Left forelimb (tissue), 1 donor: ENCODE results near the gene PSMD14.

Experiments used
- DNase-seq: peaks from one replicate; pipeline ENCODE4 v3.0.0-alpha.2; 2018; ENCODE audit warnings: low spot score

Gene PSMD14

GRCh38 chr2:161384864-161385263 is 76.6 kb downstream of the PSMD14 start:
- no peak for DNase-seq

DNA sequence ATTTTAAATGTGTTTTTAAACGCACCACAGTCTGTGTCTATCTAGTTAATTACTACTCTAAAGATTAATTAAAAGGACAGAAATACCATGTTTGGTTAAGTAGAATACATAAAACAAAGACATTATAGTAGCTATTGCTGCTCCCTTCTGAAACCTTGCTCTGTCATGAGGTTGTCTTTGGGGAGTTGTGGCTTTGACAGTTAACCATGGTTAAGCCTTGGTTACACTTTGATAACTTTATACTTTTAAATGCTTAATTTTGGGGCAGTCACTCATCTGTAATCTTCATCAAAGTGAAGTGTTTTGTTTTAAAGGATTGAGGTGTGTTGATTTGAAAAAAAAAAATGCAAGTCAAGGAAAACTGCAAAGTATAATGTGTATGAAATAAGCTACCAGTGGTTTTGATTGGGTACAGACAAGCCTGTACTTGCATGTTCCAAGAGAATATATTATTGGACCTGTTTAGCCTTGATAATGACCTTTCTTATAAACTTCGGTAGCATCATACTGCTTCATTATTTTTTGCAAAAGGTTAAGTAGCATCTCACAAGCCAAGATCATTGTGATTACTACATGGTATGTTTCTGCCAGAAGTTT is 78.1 kb downstream of the PSMD14 start:
- no peak for DNase-seq

DNA sequence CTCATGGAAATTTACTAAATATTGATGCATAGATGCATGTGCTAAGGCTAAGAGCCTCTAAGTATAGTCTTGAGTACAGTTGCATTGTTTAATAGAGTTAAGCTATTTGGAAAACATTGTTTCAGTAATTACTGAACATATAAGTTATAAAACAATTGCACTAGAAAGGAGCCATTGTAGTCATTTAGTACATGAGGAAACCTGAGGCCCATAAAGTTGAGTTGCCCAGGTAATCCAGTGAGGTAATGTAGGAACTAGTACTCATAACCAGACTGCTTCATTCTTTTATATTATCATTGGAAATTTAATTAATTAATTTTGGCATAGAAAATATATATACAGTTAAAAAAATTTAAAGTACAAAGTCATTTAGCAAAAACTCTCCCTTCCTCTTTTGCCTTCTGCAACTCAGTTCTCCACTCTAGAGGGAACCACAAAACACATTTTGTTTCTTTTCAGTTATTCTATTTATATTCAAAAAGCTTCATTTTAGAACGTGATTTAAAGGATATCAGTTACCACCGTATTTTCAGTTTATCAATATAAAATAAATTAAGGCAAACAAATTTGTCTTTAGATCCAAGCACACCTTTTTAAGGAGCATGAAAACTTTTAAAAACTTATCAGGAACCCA is 80.0 kb downstream of the PSMD14 start:
- DNase-seq = no peak

DNA sequence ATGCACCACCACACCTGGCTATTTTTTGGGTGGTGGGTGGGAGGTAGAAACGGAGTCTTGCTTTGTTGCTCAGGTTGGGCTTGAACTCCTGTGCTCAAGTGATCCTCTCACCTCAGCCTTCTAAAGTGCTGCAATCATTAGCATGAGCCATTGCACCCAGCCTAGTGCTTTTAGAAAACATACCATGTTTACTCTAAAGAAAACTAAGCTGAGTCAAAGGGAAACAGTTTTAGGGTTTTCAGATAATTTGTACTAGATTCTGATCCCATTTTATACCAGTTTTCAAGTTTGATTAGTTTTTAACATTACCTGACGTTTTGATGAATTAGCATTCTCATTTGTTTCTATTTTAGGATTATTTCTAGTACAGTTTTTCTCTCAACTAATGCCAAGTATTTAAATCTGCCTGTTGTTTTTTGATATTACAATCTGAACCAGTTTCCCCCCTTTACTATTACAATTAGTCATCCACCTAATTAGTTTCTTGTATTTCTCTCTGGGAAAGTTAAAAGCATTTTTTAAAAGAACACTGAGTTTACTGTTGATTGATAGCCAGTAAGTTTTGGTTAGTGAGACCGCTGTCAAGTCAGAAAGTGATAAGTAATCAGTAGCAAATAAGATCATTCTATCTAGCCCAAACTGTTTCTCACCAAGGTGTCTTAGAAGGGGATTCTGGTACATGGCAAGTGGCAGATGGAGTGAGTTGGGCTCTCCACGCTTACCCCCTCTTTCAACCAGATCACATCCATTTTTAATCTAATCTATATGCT is 83.7 kb downstream of the PSMD14 start:
- no peak for DNase-seq

DNA sequence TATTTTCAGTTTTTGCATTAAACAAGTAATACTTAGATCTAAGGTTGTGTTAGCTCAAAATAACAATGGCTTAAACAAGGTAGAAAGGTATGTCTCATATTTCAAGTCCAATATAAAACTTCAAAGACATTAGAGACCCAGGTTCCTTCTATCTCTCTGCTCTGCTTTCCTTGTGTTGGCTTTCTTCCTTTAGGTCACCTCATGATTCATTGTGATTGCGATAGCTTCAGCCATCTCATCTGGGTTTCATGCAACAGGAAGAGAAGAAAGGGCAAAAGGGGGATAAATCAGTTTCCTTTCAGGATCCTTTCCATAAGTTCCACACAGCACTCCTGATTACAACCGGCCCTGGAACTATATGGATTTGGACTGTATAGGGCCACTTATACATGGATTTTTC is 91.9 kb downstream of the PSMD14 start:
- no peak for DNase-seq

- DNase-seq = no peak
Measured at GRCh38 chr2:161402297-161402696, 94.1 kb downstream of the PSMD14 start.

GRCh38 chr2:161406316-161406715 is 98.1 kb downstream of the PSMD14 start:
- DNase-seq = no peak

GRCh38 chr2:161407597-161407996 is 99.4 kb downstream of the PSMD14 start:
- no peak for DNase-seq

- no peak for DNase-seq
Measured at GRCh38 chr2:161409308-161409907, 101.2 kb downstream of the PSMD14 start.

GRCh38 chr2:161412346-161412745 is 104.1 kb downstream of the PSMD14 start:
- no peak for DNase-seq

DNA sequence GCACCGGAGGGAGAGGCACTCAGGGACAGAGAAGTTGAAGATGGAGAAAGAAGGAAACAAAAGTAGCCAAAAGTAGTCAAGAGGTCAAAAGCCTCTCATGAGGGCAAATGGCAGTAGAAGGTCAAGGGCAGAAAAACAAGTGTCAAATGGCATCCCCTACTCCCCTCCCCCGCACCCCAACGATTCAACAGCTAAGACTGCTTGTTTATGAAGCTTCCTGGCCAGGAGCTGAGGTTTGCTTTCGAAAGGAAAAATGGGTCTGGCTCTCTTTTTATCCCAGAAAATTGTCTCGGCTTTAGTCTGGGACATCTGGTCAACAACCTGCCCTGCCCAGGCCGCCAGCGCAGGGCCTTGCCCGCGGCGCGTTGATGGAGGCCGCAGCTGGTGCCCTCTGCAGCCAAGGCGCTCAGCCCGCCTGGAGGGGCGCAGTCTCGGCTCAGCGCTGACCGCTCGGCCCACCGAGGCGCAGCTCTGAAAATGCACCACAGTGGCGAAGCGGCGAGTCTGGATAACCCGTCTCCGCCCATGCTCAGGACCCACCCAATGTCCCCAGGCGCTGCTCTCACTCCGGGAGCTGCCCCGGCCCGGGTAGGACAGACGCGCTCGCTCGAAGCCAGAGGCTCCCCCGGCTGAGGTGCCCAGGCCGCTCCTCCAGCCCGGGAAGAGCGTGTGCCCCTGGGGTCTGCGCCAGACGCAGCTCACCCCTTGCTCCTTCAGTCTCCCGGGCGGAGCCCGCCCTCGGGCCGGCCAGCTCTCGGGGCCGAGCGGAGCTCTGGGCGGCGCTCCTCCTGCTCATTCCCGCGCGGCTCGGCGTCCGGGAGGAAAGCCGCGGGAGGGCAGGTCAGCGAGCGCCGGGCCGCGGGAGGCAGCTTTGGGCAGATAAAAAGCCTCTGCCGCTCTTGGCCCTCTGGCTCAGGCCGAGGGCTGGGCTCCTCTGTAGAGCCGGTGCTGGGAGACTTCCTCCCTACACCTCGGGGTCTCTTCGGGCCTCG is 106.1 kb downstream of the PSMD14 start:
- DNase-seq = peak; percentile 64

- no peak for DNase-seq
Measured at GRCh38 chr2:161415034-161415986, 107.1 kb downstream of the PSMD14 start.

DNA sequence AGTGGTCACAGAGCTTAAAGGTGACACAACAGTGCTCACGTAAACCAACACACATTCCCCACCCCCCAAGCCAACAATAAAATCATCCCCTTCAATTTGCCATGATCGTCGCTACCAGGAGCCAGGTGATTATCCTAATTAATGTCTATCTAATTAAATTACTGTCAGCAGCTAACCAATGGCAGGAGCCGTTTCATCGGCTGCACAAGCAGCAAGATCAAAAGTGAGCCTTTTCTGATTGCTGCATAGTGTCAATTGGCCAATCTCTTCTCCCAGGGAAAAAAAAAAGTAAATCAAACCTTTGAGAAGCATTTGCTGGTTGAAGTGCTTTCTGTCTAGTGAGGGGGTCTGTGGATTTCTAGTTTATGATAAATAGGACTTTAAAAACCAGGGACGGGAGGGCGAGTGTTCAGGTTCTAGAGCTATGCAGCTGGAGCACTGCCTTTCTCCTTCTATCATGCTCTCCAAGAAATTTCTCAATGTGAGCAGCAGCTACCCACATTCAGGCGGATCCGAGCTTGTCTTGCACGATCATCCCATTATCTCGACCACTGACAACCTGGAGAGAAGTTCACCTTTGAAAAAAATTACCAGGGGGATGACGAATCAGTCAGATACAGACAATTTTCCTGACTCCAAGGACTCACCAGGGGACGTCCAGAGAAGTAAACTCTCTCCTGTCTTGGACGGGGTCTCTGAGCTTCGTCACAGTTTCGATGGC is 107.9 kb downstream of the PSMD14 start, which contains the start of gene TBR1:
Gene TBR1 (plus strand): TSS at position 311 of the 721 bp plus-strand sequence. CDS start 114 bp downstream, at position 425.
- DNase-seq = no peak

DNA sequence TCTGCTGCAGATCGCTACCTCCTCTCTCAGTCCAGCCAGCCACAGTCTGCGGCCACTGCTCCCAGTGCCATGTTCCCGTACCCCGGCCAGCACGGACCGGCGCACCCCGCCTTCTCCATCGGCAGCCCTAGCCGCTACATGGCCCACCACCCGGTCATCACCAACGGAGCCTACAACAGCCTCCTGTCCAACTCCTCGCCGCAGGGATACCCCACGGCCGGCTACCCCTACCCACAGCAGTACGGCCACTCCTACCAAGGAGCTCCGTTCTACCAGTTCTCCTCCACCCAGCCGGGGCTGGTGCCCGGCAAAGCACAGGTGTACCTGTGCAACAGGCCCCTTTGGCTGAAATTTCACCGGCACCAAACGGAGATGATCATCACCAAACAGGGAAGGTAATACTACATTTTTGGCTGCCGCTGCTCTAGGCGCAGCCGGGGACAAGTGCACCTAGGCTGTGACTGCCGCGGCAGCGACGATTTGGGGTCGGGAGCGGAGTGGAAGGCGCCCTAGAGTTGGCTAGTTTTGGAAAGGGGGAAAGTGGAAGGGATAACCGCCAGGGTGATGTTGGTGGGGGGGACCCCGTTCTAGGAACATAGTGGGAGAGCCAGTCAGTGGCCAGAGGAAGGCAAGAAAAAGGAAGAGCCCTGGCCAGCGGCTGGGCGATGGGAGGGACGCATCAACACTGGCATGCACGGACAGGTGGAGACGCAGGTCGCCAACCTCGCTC is 108.6 kb downstream of the PSMD14 start:
- DNase-seq = peak; percentile 67

DNA sequence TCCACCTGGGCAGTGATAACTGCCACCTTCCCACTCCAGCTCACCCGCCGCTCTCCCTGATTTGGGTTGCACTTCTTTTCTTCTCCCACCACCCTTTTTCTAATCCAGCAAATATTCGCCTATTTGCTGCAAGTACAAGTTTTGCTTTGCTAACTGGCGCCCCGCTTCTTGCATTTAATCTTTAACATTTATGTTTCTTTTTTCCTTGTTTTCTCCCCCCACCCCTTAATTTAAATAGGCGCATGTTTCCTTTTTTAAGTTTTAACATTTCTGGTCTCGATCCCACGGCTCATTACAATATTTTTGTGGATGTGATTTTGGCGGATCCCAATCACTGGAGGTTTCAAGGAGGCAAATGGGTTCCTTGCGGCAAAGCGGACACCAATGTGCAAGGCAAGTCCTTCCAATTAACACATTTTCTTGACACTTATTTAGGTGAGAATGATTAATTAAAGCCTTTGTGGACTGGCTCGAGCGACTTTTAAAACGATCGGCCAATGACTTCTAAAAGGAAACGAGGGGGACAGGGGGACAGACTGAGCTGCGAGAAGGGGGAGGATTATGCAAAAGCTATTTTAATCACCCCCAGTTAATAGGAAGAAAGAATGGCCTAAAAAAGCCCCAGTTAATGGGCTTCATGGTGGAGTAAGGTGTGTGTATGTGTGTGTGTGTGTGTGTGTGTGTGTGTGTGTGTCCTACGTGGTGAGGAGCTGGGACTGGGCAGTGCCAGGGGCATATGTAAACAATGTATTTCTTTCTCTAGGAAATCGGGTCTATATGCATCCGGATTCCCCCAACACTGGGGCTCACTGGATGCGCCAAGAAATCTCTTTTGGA is 109.4 kb downstream of the PSMD14 start:
- no peak for DNase-seq

DNA sequence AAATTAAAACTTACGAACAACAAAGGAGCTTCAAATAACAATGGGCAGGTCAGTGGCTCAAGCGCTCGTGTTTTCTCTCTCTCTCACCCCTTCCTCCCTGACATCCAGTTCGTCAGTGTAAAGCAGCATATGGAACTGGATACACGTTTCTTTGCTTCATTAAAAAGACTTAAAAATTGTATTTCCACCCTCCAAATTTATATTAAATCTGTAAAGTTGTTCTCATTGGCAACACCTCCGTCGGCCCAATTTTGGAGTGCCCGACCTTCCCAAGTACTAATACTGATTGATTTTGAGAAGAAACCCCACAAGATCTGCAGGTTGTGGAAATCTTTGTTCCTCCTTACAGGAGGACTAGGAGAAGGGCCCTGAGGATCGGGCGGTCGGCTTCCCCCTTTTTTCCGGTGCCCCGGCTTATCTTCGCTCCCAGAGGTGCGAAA is 110.1 kb downstream of the PSMD14 start:
- DNase-seq = no peak

GRCh38 chr2:161418715-161419637 is 110.8 kb downstream of the PSMD14 start:
- DNase-seq = peak; percentile 71
